ENCODE results near the gene GFY. TPM values are rescaled to one million over a fixed set of nuclear protein-coding genes. Genes with fewer than 3 reads are reported as not detected.
A peak's percentile ranks its signal among the peaks of the same experiment; 100 is the strongest.
"Not testable (repeated sequence)": the region's sequence is repeated elsewhere in the genome, so short reads cannot be mapped to it uniquely, and the experiment has no call there.

Gene GFY
- total RNA-seq, 4 donors from 2014 or later: not detected

GRCh38 chr19:49441960-49442350 lies 16.8 kb downstream of the GFY start:
- DNase-seq (ENCODE audit: low spot score in 2 of 2): no peak
- intact Hi-C loops (cut with DNase I; ENCODE audit: low total_unique reads): no loop called here
- WGBS, 2 donors: 11 to 13% methylated on average over 14 of the region's 14 CpGs
- TF ChIP-seq CTCF (IDR thresholded peaks at IDR 0.05) (no peak), POLR2A (IDR thresholded peaks at IDR 0.05) (no peak)
- H3K4me3 ChIP-seq (ENCODE audit: low read depth, poor library complexity, severe bottlenecking): no peak overlapping the region

- intact Hi-C loops (cut with DNase I; ENCODE audit: low total_unique reads): no loop called here
- no peak overlapping the region for H3K4me3 ChIP-seq (ENCODE audit: low read depth, poor library complexity, severe bottlenecking)
- 3 to 5% methylated on average over 11 of the region's 11 CpGs for WGBS, 2 donors
- DNase-seq (ENCODE audit: low spot score in 2 of 2): peak; percentile 66 to 95
- no peak for TF ChIP-seq POLR2A (IDR thresholded peaks at IDR 0.05)
- no peak for TF ChIP-seq CTCF (IDR thresholded peaks at IDR 0.05)
Observed at GRCh38 chr19:49442354-49442753, 17.2 kb downstream of the GFY start.

- intact Hi-C loops (cut with DNase I; ENCODE audit: low total_unique reads): no loop called here
- peak overlapping the region; percentile 51 for H3K4me3 ChIP-seq (ENCODE audit: low read depth, poor library complexity, severe bottlenecking)
- peak; percentile 96 to 99 for DNase-seq (ENCODE audit: low spot score in 2 of 2)
- WGBS, 2 donors: 1% methylated on average over 39 to 43 of the region's 43 CpGs
- no peak for TF ChIP-seq CTCF (IDR thresholded peaks at IDR 0.05)
Observed at GRCh38 chr19:49442771-49443365, 17.7 kb downstream of the GFY start.

GRCh38 chr19:49443366-49444099 lies 18.3 kb downstream of the GFY start:
- peak; percentile 95 to 99 for DNase-seq (ENCODE audit: low spot score in 2 of 2)
- peak overlapping the region; percentile 51 for H3K4me3 ChIP-seq (ENCODE audit: low read depth, poor library complexity, severe bottlenecking)
- 0 to 1% methylated on average over 43 to 47 of the region's 47 CpGs for WGBS, 2 donors
- TF ChIP-seq POLR2A (IDR thresholded peaks at IDR 0.05) (no peak), CTCF (IDR thresholded peaks at IDR 0.05) (peak in 2 of 3 donors; percentile 2 to 80)
- intact Hi-C loops (cut with DNase I; ENCODE audit: low total_unique reads): no loop called here

DNA sequence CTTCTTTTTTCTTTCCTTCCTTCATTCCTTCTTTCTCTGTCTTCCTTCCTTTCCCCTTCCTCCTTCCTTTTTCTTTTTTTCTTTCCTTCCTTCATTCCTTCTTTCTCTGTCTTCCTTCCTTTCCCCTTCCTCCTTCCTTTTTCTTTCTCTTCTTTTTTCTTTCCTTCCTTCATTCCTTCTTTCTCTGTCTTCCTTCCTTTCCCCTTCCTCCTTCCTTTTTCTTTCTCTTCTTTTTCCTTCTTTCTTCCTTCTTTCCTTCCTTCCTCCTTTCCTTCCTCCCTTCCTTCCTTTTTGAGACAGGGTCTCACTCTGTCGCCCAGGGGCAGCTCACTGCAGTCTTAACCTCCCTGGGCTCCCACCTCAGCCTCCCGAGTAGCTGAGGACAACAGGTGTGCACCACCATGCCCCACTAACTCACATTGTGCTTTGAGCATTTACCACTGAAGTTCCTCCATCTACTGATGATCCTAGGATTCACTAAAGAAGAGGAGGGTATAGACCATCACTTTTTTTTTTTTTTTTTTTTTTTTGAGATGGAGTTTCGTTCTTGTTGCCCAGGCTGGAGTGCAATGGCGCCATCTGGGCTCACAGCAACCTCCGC lies 19.0 kb downstream of the GFY start:
- DNase-seq (ENCODE audit: low spot score in 2 of 2); H3K4me3 ChIP-seq (ENCODE audit: low read depth, poor library complexity, severe bottlenecking); intact Hi-C loops (cut with DNase I; ENCODE audit: low total_unique reads): not testable (repeated sequence)
- WGBS, 2 donors: 74 to 78% methylated on average over 5 of the region's 5 CpGs

GRCh38 chr19:49445997-49446396 lies 20.8 kb downstream of the GFY start:
- H3K4me3 ChIP-seq (ENCODE audit: low read depth, poor library complexity, severe bottlenecking): no peak overlapping the region
- TF ChIP-seq CTCF (IDR thresholded peaks at IDR 0.05) (no peak), POLR2A (IDR thresholded peaks at IDR 0.05) (no peak)
- DNase-seq (ENCODE audit: low spot score in 2 of 2): no peak
- intact Hi-C loops (cut with DNase I; ENCODE audit: low total_unique reads): no loop called here
- WGBS, 2 donors: 89% methylated on average over 3 of the region's 3 CpGs

Data from lower leg skin (tissue), 4 donors.